Subcutaneous abdominal adipose tissue (tissue), 5 donors: ENCODE results near the gene PLEKHG7.
"Not testable (repeated sequence)": the region's sequence is repeated elsewhere in the genome, so short reads cannot be mapped to it uniquely, and the experiment has no call there.

Experiments used
- H3K27ac ChIP-seq: one replicate; pipeline ENCODE4 v1.7.0; 2013; ENCODE audit warnings: low read depth, mild to moderate bottlenecking, inconsistent platforms, low read length, moderate library complexity
- H3K27me3 ChIP-seq, 5 donors: one replicate each; pipeline ENCODE4 v1.7.0; 2013; ENCODE audit warnings: low read length in 5 of 5, inconsistent platforms in 1 of 5; ENCODE audit not compliant: control insufficient read depth in 5 of 5, insufficient read depth in 4 of 5
- H3K36me3 ChIP-seq, 5 donors: one replicate each; pipeline ENCODE4 v1.7.0; 2013; ENCODE audit warnings: low read length in 5 of 5; ENCODE audit not compliant: control insufficient read depth in 5 of 5, insufficient read depth in 5 of 5
- H3K4me1 ChIP-seq, 5 donors: one replicate each; pipeline ENCODE4 v1.7.0; 2013; ENCODE audit warnings: low read length in 5 of 5, mild to moderate bottlenecking in 3 of 5, moderate library complexity in 1 of 5; ENCODE audit not compliant: control insufficient read depth in 5 of 5, insufficient read depth in 5 of 5
- H3K4me3 ChIP-seq, 5 donors: one replicate each; pipeline ENCODE4 v1.7.0; 2013; ENCODE audit warnings: low read length in 5 of 5, low read depth in 1 of 5
- H3K9ac ChIP-seq, 5 donors: one replicate each; pipeline ENCODE4 v1.7.0; 2013; ENCODE audit warnings: low read length in 5 of 5, mild to moderate bottlenecking in 4 of 5, moderate library complexity in 3 of 5
- H3K9me3 ChIP-seq, 5 donors: one replicate each; pipeline ENCODE4 v1.7.0; 2013; ENCODE audit warnings: low read length in 5 of 5; ENCODE audit not compliant: control insufficient read depth in 5 of 5
- donor health status: healthy.
- donor health status: healthy.
- donor health status: healthy.
- donor health status: healthy.
- donor health status: healthy.

PLEKHG7 gene

DNA sequence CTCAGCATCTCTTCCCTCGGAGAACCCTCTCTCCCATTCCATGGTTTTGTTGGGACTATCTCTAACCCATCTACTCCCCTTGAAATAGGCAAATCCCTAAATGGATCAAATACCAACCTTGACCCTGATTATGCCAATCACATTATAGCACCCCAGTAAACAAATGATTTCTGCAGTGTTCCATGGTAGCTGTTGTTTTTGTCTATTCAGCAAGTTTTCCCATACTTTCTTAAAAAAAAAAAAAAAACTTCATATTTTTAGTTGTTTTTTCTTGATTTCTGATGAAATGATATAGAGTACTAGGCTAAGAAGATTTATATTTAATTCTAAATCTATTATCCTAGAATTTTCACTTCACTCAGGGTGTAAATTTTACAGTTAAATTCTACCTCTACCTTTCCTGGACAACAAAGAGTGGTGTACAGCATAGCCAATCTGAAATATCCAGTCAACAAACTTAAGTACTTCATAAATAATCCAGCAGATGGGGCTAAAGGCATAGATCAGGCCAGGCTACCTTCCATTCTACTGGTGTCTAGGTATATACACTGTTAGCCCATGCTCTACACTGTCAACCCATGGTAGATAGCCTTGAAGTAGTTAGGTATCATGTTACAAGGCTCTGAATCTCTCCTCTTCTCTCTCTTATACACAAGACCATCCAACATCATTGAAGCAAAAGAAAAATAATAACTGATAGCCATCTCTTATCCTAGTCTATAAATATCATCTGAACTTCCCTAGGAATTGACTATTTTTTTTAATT lies 82.2 kb downstream of the PLEKHG7 start:
- no peaks in the 10 kb centered on the region for H3K27me3 ChIP-seq
- H3K9me3 ChIP-seq, result no peaks in the 10 kb centered on the region
- no peak overlapping the region for H3K9ac ChIP-seq
- H3K4me3 ChIP-seq, result no peak overlapping the region
- H3K27ac ChIP-seq, result no peak overlapping the region
- peaks cover 0 to 19% (median 9%) of the 10 kb centered on the region in 5 donors for H3K36me3 ChIP-seq
- H3K4me1 ChIP-seq, result peaks cover 0 to 7% (median 2%) of the 10 kb centered on the region in 5 donors

DNA sequence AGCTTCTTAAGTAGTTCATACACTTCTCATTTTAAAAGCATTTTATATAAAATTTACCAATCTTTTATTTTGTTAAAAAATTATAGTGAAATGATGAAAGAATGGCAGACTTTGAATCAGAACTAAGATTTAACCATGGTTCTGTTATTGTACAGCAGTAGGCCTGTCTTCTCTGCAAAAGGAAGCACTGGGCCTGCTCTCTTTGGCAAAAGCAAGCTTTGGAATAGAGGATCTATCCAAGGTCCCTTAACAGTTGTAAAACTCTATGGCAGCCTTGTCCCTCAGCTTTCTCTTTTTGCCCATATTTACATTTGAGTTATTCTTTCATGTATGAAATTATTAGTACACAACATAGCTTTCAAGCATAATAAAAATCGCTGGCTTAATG lies 82.8 kb downstream of the PLEKHG7 start:
- Histone ChIP-seq H3K27ac (no peak overlapping the region), H3K9me3 (no peaks in the 10 kb centered on the region), H3K4me1 (peaks cover 0 to 5% (median 0%) of the 10 kb centered on the region in 5 donors), H3K4me3 (no peak overlapping the region), H3K27me3 (no peaks in the 10 kb centered on the region), H3K36me3 (peaks cover 0 to 20% (median 9%) of the 10 kb centered on the region in 5 donors), H3K9ac (no peak overlapping the region)

DNA sequence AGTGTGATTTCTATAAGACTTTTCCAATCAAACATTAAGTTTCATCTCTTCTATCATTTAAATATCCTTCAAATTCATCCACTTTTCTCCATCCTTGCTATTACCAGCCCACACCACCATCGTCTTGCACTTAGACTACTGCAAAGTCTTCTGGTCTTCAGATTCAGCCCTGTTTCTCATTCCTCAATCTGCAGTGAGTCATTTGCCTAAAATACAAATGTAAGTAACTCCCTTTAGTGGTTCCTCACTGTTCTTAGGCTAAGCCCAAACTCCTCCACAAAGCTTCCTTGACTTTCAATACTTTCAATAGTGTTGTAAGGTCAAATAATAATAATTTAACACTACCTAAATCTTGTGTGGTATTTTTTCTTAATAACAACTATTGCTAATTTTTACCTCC lies 83.3 kb downstream of the PLEKHG7 start:
- no peak overlapping the region for H3K9ac ChIP-seq
- H3K27me3 ChIP-seq, result no peaks in the 10 kb centered on the region
- H3K4me1 ChIP-seq, result peaks cover 0 to 5% (median 0%) of the 10 kb centered on the region in 5 donors
- H3K9me3 ChIP-seq, result no peaks in the 10 kb centered on the region
- no peak overlapping the region for H3K4me3 ChIP-seq
- no peak overlapping the region for H3K27ac ChIP-seq
- peaks cover 0 to 20% (median 9%) of the 10 kb centered on the region in 5 donors for H3K36me3 ChIP-seq

DNA sequence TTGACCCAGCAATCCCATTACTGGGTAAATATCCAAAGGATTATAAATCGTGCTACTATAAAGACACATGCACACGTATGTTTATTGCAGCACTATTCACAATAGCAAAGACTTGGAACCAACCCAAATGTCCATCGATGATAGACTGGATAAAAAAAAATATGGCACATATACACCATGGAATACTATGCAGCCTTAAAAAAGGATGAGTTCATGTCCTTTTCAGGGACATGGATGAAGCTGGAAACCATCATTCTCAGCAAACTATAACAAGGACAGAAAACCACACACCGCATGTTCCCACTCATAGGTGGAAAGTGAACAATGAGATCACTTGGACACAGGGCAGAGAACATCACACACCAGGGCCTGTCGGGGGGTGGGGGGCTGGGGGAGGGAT lies 91.6 kb downstream of the PLEKHG7 start:
- not testable (repeated sequence) for H3K4me3 ChIP-seq

DNA sequence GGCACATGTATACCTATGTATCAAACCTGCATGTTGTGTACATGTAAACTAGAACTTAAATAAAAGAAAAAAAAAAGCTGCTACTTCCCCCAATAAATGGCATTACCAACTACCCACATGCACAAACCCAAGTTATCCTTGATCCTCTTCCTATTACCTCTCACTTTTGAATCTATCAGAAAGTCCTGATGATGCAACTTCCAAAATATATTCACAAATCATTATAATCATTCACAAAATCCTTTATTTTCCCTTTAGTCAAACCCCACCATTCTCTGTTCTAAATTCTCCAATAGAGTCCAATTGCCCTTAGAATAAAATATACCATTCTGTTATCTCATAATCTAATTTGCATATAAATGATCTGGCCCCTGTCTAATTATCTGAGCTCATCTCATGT lies 92.0 kb downstream of the PLEKHG7 start:
- Histone ChIP-seq H3K27ac (no peak overlapping the region), H3K9ac (no peak overlapping the region), H3K27me3 (no peaks in the 10 kb centered on the region), H3K4me3 (no peak overlapping the region), H3K36me3 (peaks cover 2 to 33% (median 9%) of the 10 kb centered on the region in 5 donors), H3K9me3 (no peaks in the 10 kb centered on the region), H3K4me1 (no peaks in the 10 kb centered on the region)

More for the DNA sequence above, 91.6 kb downstream of the PLEKHG7 start:
- H3K9me3 ChIP-seq, H3K27ac ChIP-seq, H3K9ac ChIP-seq, H3K27me3 ChIP-seq, H3K4me1 ChIP-seq: not testable (repeated sequence)
- H3K36me3 ChIP-seq, result peaks cover 2 to 33% (median 9%) of the 10 kb centered on the region in 5 donors

DNA sequence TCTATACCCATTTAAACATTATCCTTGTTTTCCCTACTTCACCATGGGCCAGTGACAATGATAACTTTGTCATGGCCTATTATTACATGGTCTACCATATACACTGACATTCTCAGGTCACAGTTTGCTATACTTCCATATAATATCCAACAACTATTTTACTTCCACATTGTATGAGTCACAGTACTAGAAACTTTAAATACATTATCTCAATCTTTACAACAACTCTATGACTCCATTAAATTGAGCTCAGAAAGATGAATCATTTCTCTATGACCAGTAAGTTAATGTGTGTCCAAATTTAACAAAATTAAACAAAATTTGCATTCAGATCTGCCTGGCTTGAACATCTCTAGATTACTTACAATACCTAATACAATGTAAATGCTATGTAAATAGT lies 93.9 kb downstream of the PLEKHG7 start:
- H3K4me1 ChIP-seq, result no peaks in the 10 kb centered on the region
- no peaks in the 10 kb centered on the region for H3K9me3 ChIP-seq
- H3K27me3 ChIP-seq, result no peaks in the 10 kb centered on the region
- H3K9ac ChIP-seq, result no peak overlapping the region
- no peak overlapping the region for H3K4me3 ChIP-seq
- no peak overlapping the region for H3K27ac ChIP-seq
- peaks cover 11 to 42% (median 16%) of the 10 kb centered on the region in 5 donors for H3K36me3 ChIP-seq

DNA sequence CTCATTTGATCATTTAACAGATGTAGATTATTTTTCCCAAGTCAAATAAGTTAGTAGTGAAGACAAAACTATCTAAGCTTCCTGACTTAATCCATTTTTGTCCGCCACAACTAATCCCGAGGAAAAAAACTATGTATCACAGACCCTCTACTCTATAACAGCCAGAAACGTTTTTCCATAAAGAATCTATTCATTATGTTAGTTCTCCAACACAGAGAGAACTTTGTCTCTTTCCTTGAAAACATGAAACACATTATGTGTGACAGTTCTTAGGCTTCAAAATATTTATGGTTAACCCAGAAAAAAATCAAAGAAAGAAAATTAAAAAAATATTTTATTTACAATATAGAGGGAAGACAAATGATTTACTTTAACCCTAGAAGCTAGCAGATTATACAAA lies 100.1 kb downstream of the PLEKHG7 start:
- H3K4me3 ChIP-seq, result no peak overlapping the region
- H3K36me3 ChIP-seq, result peaks cover 22 to 48% (median 30%) of the 10 kb centered on the region in 5 donors
- no peaks in the 10 kb centered on the region for H3K9me3 ChIP-seq
- no peak overlapping the region for H3K9ac ChIP-seq
- H3K4me1 ChIP-seq, result peaks cover 0 to 3% (median 0%) of the 10 kb centered on the region in 5 donors
- no peak overlapping the region for H3K27ac ChIP-seq
- no peaks in the 10 kb centered on the region for H3K27me3 ChIP-seq

DNA sequence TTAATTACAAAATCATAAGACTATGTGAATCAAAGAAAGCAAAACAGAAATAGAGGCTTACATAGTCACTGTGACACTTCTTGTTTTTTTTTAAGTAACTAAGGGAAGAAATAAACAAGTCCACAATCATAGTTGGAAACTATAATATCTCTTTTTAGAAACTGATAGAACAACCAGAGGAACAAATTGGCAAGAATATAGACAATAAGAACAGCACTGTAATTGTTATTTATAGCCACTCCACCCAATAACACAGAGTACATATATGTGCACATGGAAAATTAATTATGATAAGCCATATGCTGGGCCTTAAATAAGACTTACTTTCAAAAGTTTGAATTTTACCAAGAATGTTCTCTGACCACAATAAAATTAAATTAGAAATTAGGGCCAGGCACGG lies 101.1 kb downstream of the PLEKHG7 start:
- Histone ChIP-seq H3K27me3 (no peaks in the 10 kb centered on the region), H3K4me1 (peaks cover 0 to 3% (median 0%) of the 10 kb centered on the region in 5 donors), H3K4me3 (no peak overlapping the region), H3K27ac (no peak overlapping the region), H3K9me3 (no peaks in the 10 kb centered on the region), H3K9ac (no peak overlapping the region), H3K36me3 (peaks cover 24 to 47% (median 31%) of the 10 kb centered on the region in 5 donors)

DNA sequence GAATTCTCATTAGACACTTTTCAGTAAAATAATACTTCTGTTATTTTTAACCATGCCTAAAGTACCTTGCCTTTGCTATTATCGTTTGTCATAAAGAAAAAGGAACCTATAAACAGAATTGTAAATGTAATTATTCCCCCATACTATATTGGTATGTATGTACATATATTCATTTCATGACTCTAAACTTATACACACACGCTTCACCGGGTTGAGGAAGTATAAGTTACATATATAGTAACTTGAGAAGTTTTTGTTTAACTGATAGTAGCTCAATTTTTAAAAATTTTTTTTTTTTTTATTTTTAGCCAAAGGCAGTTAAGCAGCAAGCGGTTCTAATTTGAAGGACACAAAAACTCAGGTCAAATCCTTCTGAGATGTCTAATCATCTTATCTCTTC lies 107.6 kb downstream of the PLEKHG7 start:
- H3K27ac ChIP-seq, result no peak overlapping the region
- peaks cover 21 to 51% (median 26%) of the 10 kb centered on the region in 5 donors for H3K36me3 ChIP-seq
- no peaks in the 10 kb centered on the region for H3K27me3 ChIP-seq
- no peaks in the 10 kb centered on the region for H3K4me1 ChIP-seq
- H3K9ac ChIP-seq, result no peak overlapping the region
- H3K9me3 ChIP-seq, result no peaks in the 10 kb centered on the region
- no peak overlapping the region for H3K4me3 ChIP-seq

DNA sequence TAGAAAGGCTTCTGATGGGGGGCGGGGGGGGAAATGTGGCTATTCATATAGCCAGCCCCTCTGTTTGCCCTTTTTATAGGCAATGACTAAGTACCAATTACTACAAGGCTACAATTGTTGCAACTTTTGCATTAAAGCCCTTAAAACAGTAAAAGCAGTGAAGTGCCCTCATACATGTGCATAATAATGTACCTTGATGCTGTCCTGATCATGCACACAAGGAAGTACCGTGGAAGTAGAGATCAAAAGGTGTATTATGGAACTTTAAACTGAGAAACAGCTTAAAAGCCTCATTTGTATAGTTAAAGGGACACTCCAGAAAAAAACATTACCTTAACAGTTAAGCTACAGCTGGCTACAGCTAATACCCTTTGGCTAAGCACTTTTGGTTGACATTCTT lies 111.8 kb downstream of the PLEKHG7 start:
- no peak overlapping the region for H3K4me3 ChIP-seq
- H3K9ac ChIP-seq, result no peak overlapping the region
- H3K4me1 ChIP-seq, result no peaks in the 10 kb centered on the region
- H3K9me3 ChIP-seq, result no peaks in the 10 kb centered on the region
- H3K27me3 ChIP-seq, result no peaks in the 10 kb centered on the region
- no peak overlapping the region for H3K27ac ChIP-seq
- peaks cover 11 to 51% (median 30%) of the 10 kb centered on the region in 5 donors for H3K36me3 ChIP-seq
